K562 (cell line): ENCODE measurements around the gene C16orf96. TPM values are rescaled to one million over a fixed set of nuclear protein-coding genes. Genes with fewer than 3 reads are reported as not detected.

ENCODE experiments used
- ATAC-seq: fragments of 200-7000 bp; cut with Tn5 transposase; 3 replicates; pipeline ENCODE4 v1.9.1; 2020; ENCODE audit warnings: moderate library complexity
- BruUV-seq: library from RNA; stranded (reverse); fragments of 400-500 nt; replicated peaks from 2 replicates; lab custom pipeline; 2021; lab: Mats Ljungman, UMichigan
- CTCF ChIA-PET: fragments of 300-600 bp; formaldehyde crosslinking; extraction: SDS; loops from one replicate; lab custom pipeline; 2021; ENCODE audit warnings: low intra/inter-chr PET ratio; lab: Yijun Ruan, JAX
- POLR2A ChIA-PET: fragments of 300-600, 350-650 bp; sonication (Branson Sonifier 250); formaldehyde crosslinking; extraction: SDS; loops from one replicate; lab custom pipeline; 2021; ENCODE audit warnings: antibody characterized with exemption, inconsistent platforms; lab: Yijun Ruan, JAX
- DNase-seq, 4 experiments: peaks; one replicate each; pipeline versions ENCODE4 v3.0.0 to v3.0.0-alpha.2; 2011 to 2018; ENCODE audit warnings: low spot score in 3 of 4, mixed read lengths in 3 of 4; ENCODE audit errors: extremely low read depth in 1 of 4
- FAIRE-seq: peaks from 2 replicates; lab custom pipeline; 2011; peaks lifted over from hg19 to GRCh38; lab: Jason Lieb, UNC
- H2AFZ ChIP-seq: 2 replicates; pipeline ENCODE4 v1.6.0; 2011; ENCODE audit warnings: low read depth, low read length, control low read depth, inconsistent platforms
- H3K27ac ChIP-seq: fragments of 200-600 bp; 3 replicates; pipeline ENCODE4 v1.8.0; 2011; ENCODE audit warnings: low read depth, mild to moderate bottlenecking, control low read depth, inconsistent platforms, low read length, moderate library complexity, mixed read lengths; ENCODE audit errors: extremely low read depth
- H3K27me3 ChIP-seq, 2 experiments: fragments of 300-600 bp in 1 of 2; 2 replicates in 1 of 2; 3 replicates in 1 of 2; pipeline versions ENCODE4 v1.6.0 to v1.8.0; 2011; ENCODE audit warnings: inconsistent platforms in 2 of 2, low read length in 2 of 2, mild to moderate bottlenecking in 1 of 2, mixed read lengths in 1 of 2, moderate library complexity in 1 of 2; ENCODE audit not compliant: control insufficient read depth in 2 of 2, insufficient read depth in 2 of 2
- H3K36me3 ChIP-seq: fragments of 300-600 bp; 3 replicates; pipeline ENCODE4 v1.8.0; 2011; ENCODE audit warnings: mild to moderate bottlenecking, low read length, inconsistent platforms; ENCODE audit not compliant: control insufficient read depth, insufficient read depth
- H3K4me1 ChIP-seq, 2 experiments: fragments of 200-600 bp in 1 of 2; replicated peaks in 1 of 2; 2 replicates in 1 of 2; 3 replicates in 1 of 2; pipeline versions ENCODE4 v1.5.1 to v1.8.0; 2011; ENCODE audit warnings: inconsistent platforms in 2 of 2, low read length in 2 of 2, mild to moderate bottlenecking in 1 of 2, mixed read lengths in 1 of 2, moderate library complexity in 1 of 2; ENCODE audit not compliant: control insufficient read depth in 2 of 2, insufficient read depth in 2 of 2
- H3K4me2 ChIP-seq: 2 replicates; pipeline ENCODE4 v1.6.1; 2011; ENCODE audit warnings: low read length, control low read depth, inconsistent platforms, mixed read lengths; ENCODE audit not compliant: insufficient read depth
- H3K4me3 ChIP-seq: fragments of 200-600 bp; sonication (generic), shearing (Covaris generic); 2 replicates; pipeline ENCODE4 v1.5.1; 2016; ENCODE audit warnings: control low read depth, inconsistent platforms
- H3K79me2 ChIP-seq: fragments of 200-600 bp; 3 replicates; pipeline ENCODE4 v1.8.0; 2011; ENCODE audit warnings: low read length, inconsistent platforms; ENCODE audit not compliant: control insufficient read depth, insufficient read depth
- H3K9ac ChIP-seq, 2 experiments: 2 replicates each; pipeline versions ENCODE4 v1.6.0 to v1.6.1; 2011; ENCODE audit warnings: low read depth in 2 of 2, low read length in 2 of 2, control low read depth in 1 of 2, inconsistent platforms in 1 of 2, mild to moderate bottlenecking in 1 of 2, mixed read lengths in 1 of 2; ENCODE audit not compliant: insufficient read depth in 1 of 2
- H3K9me1 ChIP-seq: one replicate; pipeline ENCODE4 v1.6.0; 2011; ENCODE audit warnings: inconsistent platforms, mild to moderate bottlenecking, low read length, moderate library complexity; ENCODE audit not compliant: control insufficient read depth, insufficient read depth
- H3K9me3 ChIP-seq: replicated peaks from 2 replicates; pipeline ENCODE4 v1.5.1; 2011; ENCODE audit warnings: low read depth, low read length, inconsistent platforms; ENCODE audit not compliant: control insufficient read depth, insufficient read depth
- H4K20me1 ChIP-seq: replicated peaks from 2 replicates; pipeline ENCODE4 v1.6.1; 2011; ENCODE audit warnings: low read length, inconsistent platforms, mixed read lengths; ENCODE audit not compliant: control insufficient read depth, insufficient read depth
- ARID1B ChIP-seq: fragments of 450-650 bp; IDR thresholded peaks from 2 replicates; pipeline ENCODE4 v1.6.1; 2016; ENCODE audit warnings: antibody characterized with exemption, mild to moderate bottlenecking, inconsistent platforms
- CBFA2T3 ChIP-seq: fragments of 450-650 bp; IDR thresholded peaks from 2 replicates; pipeline ENCODE4 v1.6.1; 2017
- CCNT2 ChIP-seq: IDR thresholded peaks from 2 replicates; pipeline ENCODE4 v1.6.1; 2011; ENCODE audit warnings: borderline replicate concordance, low read depth, mild to moderate bottlenecking, moderate library complexity, mixed read lengths, low read length; ENCODE audit not compliant: insufficient read length; ENCODE audit errors: extremely low read depth
- CREM ChIP-seq: IDR thresholded peaks from 2 replicates; pipeline ENCODE4 v1.6.1; 2014; ENCODE audit warnings: antibody characterized with exemption, low read depth
- ETV6 ChIP-seq, 3 experiments: fragments of 150-350 bp in 1 of 3; sonication (generic) in 1 of 3; formaldehyde crosslinking in 1 of 3; IDR thresholded peaks; 2 replicates each; pipeline versions ENCODE4 v1.6.1 to v1.8.0; 2014 to 2022; ENCODE audit warnings: borderline replicate concordance in 2 of 3, low read depth in 2 of 3, antibody characterized with exemption in 1 of 3, low read length in 1 of 3, mild to moderate bottlenecking in 1 of 3, missing genetic modification reagents in 1 of 3
- HMG20A ChIP-seq: fragments of 450-650 bp; formaldehyde crosslinking; conservative IDR thresholded peaks from 2 replicates; pipeline ENCODE4 v1.4.0; 2020; ENCODE audit warnings: mild to moderate bottlenecking, mixed read lengths
- NCOA6 ChIP-seq: fragments of 450-650 bp; IDR thresholded peaks from 2 replicates; pipeline ENCODE4 v1.6.1; 2017; ENCODE audit warnings: mild to moderate bottlenecking
- PCBP1 ChIP-seq: fragments of 200-400 bp; formaldehyde crosslinking; IDR thresholded peaks from 2 replicates; pipeline ENCODE4 v1.6.1; 2018; ENCODE audit warnings: mild to moderate bottlenecking, low read depth, low read length; ENCODE audit not compliant: poor library complexity, severe bottlenecking
- PHF21A ChIP-seq: fragments of 450-650 bp; IDR thresholded peaks from 2 replicates; pipeline ENCODE4 v1.6.1; 2017; ENCODE audit warnings: low read depth, borderline replicate concordance
- PML ChIP-seq: IDR thresholded peaks from 2 replicates; pipeline ENCODE4 v1.6.1; 2012; ENCODE audit warnings: low read length, inconsistent platforms
- ZNF263 ChIP-seq: sonication (generic); formaldehyde crosslinking; IDR thresholded peaks from 2 replicates; pipeline ENCODE4 v1.8.0; 2022; ENCODE audit warnings: mild to moderate bottlenecking, missing genetic modification reagents, borderline replicate concordance
- ZNF507 ChIP-seq: conservative IDR thresholded peaks from 2 replicates; pipeline ENCODE4 v1.6.1; 2017; ENCODE audit warnings: missing genetic modification characterization, missing compliant biosample characterization
- ZZZ3 ChIP-seq: fragments of 450-650 bp; IDR thresholded peaks from 2 replicates; pipeline ENCODE4 v1.6.1; 2016; ENCODE audit warnings: antibody characterized with exemption, mild to moderate bottlenecking, moderate library complexity
- WGBS: fragments of 100-300 bp; shearing (Covaris generic); methylation state at CpG from one replicate; pipeline ENCODE4 v1.1.6; 2016; ENCODE audit warnings: low coverage, mixed read lengths; ENCODE audit not compliant: insufficient coverage; ENCODE audit errors: missing lambda C conversion rate; 5-methylcytosine and 5-hydroxymethylcytosine counted together
- in situ Hi-C: fragments of 300-500 bp; cut with MboI; formaldehyde crosslinking; loops from 4 replicates; pipeline ENCODE4 v1.15.0; 2018; ENCODE audit warnings: inconsistent platforms, mixed read lengths
- intact Hi-C: fragments of 100-400 bp; cut with micrococcal nuclease; formaldehyde crosslinking; loops from 2 replicates; pipeline ENCODE4 v1.14.2; 2022
- polyA plus RNA-seq, 8 experiments: library from polyadenylated mRNA; depleted of rRNA in 4 of 8; stranded (reverse) in 5 of 8; unstranded in 3 of 8; fragments of >200 nt; fragmentation: Nextera tagmentation in 2 of 8; fragmentation: Illumina TruSeq in 1 of 8; extraction: Ambion mirVana in 2 of 8; extraction: Trizol in 1 of 8; gene quantifications; 2 replicates each; pipeline versions ENCODE4 v1.2.1 to v1.2.3, GENCODE V29; 2011 to 2014; ENCODE audit warnings: inconsistent platforms in 1 of 8, missing spikeins in 1 of 8
- total RNA-seq, 7 experiments: library from RNA; depleted of rRNA in 6 of 7; stranded (reverse); fragments of >200 nt in 6 of 7; fragmentation: Illumina TruSeq in 2 of 7; extraction: Trizol in 2 of 7; gene quantifications; 2 replicates each; pipeline versions ENCODE4 v1.2.1 to v1.2.3, GENCODE V29; 2011 to 2021; ENCODE audit warnings: low replicate concordance in 1 of 7
- TF ChIP-seq, protein P1 (sequence below): fragments of 250-450 bp; sonication (Bioruptor Pico); IDR thresholded peaks from 2 replicates; pipeline ENCODE4 v1.8.0; 2022; ENCODE audit warnings: inconsistent platforms, mild to moderate bottlenecking, moderate library complexity, borderline replicate concordance
- TF ChIP-seq, protein P2 (sequence below): fragments of 250-450 bp; sonication (Bioruptor Pico); IDR thresholded peaks from 2 replicates; pipeline ENCODE4 v1.8.0; 2021; ENCODE audit warnings: borderline replicate concordance, mild to moderate bottlenecking, moderate library complexity; ENCODE audit not compliant: poor library complexity, severe bottlenecking
- TF ChIP-seq, protein P3 (sequence below): fragments of 200-800 bp; sonication (Bioruptor generic); IDR thresholded peaks from 2 replicates; pipeline ENCODE4 v1.6.1; 2017; ENCODE audit warnings: missing genetic modification characterization, missing compliant biosample characterization
- TF ChIP-seq, protein P4 (sequence below): fragments of 250-450 bp; sonication (Bioruptor Pico); IDR thresholded peaks from 2 replicates; pipeline ENCODE4 v1.5.0; 2021

The C16orf96 gene
- total and polyA plus RNA-seq, 9 of the 15 experiments (the other 6 are each of a cell fraction or from before 2014, with no cell fraction given) = not detected

DNA sequence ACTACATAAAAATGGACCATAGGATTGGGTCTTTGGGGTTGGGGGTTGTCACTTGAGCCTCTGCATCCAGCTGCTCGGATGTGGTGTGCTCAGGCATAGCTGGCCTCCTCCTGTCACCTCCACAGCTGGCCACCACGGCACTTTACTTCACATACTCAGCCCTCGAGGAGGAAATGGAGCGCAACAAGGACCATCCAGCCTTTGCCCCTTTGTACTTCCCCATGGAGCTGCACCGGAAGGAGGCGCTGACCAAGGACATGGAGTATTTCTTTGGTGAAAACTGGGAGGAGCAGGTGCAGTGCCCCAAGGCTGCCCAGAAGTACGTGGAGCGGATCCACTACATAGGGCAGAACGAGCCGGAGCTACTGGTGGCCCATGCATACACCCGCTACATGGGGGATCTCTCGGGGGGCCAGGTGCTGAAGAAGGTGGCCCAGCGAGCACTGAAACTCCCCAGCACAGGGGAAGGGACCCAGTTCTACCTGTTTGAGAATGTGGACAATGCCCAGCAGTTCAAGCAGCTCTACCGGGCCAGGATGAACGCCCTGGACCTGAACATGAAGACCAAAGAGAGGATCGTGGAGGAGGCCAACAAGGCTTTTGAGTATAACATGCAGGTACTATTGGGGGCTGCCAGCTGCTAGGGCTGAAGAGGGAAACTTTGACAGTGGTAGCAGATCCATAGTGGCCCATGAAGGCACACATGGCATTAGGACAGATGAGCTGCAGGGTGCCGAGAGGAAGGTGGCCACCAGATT, 48.4 kb upstream of the C16orf96 start:
- Histone ChIP-seq H3K4me2 (no peak overlapping the region), H4K20me1 (0 out of 2 replicates have a peak, but pooled peaks cover 6% of the 10 kb centered on the region), H3K27me3 (no peaks in the 10 kb centered on the region), H3K36me3 (peaks cover 70% of the 10 kb centered on the region; the same call in 2 of the 3 replicates), H3K4me3 (no peak overlapping the region), H3K9me1 (no peaks in the 10 kb centered on the region), H3K9me3 (no peaks in the 10 kb centered on the region), H2AFZ (no peak overlapping the region), H3K27ac (no peak overlapping the region), H3K79me2 (peaks cover 3% of the 10 kb centered on the region; the same call in 1 of the 3 replicates), H3K4me1 (peaks cover 0 to 4% of the 10 kb centered on the region in 2 experiments; a peak in 2 of 5 replicates), H3K9ac (no peak overlapping the region)
- no peak for FAIRE-seq
- TSS peak; percentile 53 for BruUV-seq
- ChIA-PET POLR2A (interaction anchor here (0.6 to 1.1 kb wide), 2 partner anchors 30 to 111 kb away, joined by 3 read pairs; no protein-coding TSS in a partner anchor), CTCF (no interaction called here)
- WGBS = 90% methylated on average over 17 of the region's 17 CpGs
- intact Hi-C loops = no loop called here
- no peak for ATAC-seq
- no peak for DNase-seq
- in situ Hi-C loops = no loop called here
- TF ChIP-seq, protein P1, sequence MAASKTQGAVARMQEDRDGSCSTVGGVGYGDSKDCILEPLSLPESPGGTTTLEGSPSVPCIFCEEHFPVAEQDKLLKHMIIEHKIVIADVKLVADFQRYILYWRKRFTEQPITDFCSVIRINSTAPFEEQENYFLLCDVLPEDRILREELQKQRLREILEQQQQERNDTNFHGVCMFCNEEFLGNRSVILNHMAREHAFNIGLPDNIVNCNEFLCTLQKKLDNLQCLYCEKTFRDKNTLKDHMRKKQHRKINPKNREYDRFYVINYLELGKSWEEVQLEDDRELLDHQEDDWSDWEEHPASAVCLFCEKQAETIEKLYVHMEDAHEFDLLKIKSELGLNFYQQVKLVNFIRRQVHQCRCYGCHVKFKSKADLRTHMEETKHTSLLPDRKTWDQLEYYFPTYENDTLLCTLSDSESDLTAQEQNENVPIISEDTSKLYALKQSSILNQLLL = no peak
- TF ChIP-seq CCNT2 (no peak), NCOA6 (no peak), HMG20A (CRISPR knock-in tag) (no peak), ZNF263 (no peak), ZZZ3 (no peak), ARID1B (no peak), PHF21A (no peak), CREM (no peak), PCBP1 (no peak), ETV6 (IDR thresholded peaks at IDR 0.05; ENCODE audit: borderline replicate concordance in 1 of 2, low read depth in 2 of 2, low read length in 1 of 2) (no peak), ETV6 (CRISPR knock-in tag; IDR thresholded peaks at IDR 0.05; ENCODE audit: borderline replicate concordance) (no peak), ZNF507 (tag) (no peak), PML (no peak), CBFA2T3 (no peak)
- TF ChIP-seq, protein P2, sequence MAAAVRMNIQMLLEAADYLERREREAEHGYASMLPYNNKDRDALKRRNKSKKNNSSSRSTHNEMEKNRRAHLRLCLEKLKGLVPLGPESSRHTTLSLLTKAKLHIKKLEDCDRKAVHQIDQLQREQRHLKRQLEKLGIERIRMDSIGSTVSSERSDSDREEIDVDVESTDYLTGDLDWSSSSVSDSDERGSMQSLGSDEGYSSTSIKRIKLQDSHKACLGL = no peak
- TF ChIP-seq, protein P3, sequence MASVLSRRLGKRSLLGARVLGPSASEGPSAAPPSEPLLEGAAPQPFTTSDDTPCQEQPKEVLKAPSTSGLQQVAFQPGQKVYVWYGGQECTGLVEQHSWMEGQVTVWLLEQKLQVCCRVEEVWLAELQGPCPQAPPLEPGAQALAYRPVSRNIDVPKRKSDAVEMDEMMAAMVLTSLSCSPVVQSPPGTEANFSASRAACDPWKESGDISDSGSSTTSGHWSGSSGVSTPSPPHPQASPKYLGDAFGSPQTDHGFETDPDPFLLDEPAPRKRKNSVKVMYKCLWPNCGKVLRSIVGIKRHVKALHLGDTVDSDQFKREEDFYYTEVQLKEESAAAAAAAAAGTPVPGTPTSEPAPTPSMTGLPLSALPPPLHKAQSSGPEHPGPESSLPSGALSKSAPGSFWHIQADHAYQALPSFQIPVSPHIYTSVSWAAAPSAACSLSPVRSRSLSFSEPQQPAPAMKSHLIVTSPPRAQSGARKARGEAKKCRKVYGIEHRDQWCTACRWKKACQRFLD (CRISPR knock-in tag) = no peak
- TF ChIP-seq, protein P4, sequence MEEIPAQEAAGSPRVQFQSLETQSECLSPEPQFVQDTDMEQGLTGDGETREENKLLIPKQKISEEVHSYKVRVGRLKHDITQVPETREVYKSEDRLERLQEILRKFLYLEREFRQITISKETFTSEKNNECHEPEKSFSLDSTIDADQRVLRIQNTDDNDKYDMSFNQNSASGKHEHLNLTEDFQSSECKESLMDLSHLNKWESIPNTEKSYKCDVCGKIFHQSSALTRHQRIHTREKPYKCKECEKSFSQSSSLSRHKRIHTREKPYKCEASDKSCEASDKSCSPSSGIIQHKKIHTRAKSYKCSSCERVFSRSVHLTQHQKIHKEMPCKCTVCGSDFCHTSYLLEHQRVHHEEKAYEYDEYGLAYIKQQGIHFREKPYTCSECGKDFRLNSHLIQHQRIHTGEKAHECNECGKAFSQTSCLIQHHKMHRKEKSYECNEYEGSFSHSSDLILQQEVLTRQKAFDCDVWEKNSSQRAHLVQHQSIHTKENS (CRISPR knock-in tag) = no peak
